NCI-H2081 treated with DMSO at 0.1 percent for 48 hours (cell line): Measurements from ENCODE around the gene GMCL2.
"Not testable (repeated sequence)": the region's sequence is repeated elsewhere in the genome, so short reads cannot be mapped to it uniquely, and the experiment has no call there.

Experiments
- DNase-seq: peaks from one replicate; lab custom pipeline; 2025; lab: John Stamatoyannopoulos, UW

GMCL2 gene

GRCh38 chr5:178187014-178187413 is at the start of gene GMCL2:
Gene GMCL2 (minus strand): TSS chr5:178187371. CDS start chr5:178187299, 72 bp downstream.
- no peak for DNase-seq

DNA sequence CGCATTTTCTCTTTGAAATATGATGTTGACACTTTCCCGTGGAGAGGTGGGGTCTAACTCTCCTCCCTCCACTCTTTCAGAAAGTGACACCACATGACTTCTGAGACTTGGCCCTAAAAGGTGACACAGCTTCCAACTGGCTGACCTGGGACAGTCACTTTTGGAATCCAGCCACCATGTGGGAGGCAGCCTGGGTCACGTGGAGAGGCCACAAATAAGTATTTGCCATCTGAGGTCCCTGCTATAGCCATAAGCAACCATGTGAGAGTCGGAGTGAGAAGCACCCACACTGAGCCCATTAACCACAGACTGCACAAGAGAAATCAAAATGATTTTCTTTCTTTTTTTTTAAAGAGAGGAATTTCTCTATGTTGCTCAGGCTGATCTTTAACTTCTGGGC is 49.5 kb upstream of the GMCL2 start:
- no peak for DNase-seq

DNA sequence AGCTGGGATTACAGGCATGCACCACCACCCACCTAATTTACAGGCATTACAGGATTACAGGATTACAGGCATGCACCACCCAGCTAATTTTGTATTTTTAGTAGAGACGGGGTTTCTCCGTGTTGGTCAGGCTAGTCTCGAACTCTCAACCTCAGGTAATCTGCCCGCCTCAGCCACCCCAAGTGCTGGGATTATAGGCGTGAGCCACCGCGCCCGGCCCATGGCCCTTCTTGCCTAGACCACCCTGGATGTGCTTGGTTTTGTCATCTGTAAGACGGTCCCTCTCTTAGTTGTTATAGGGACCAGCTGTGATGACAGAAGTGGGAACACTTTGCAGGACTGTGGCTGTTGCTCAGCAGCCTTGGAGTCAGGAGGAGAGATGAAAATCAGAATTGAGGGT is 49.0 kb upstream of the GMCL2 start:
- no peak for DNase-seq

- DNase-seq: no peak
Observed at GRCh38 chr5:178235588-178235974, 48.4 kb upstream of the GMCL2 start.

GRCh38 chr5:178234750-178235587 is 47.8 kb upstream of the GMCL2 start:
- DNase-seq: no peak

- no peak for DNase-seq
Observed at GRCh38 chr5:178234121-178234749, 47.1 kb upstream of the GMCL2 start.

GRCh38 chr5:178232920-178233429 is 45.8 kb upstream of the GMCL2 start:
- DNase-seq: no peak

- no peak for DNase-seq
Observed at GRCh38 chr5:178232124-178232919, 45.2 kb upstream of the GMCL2 start, which contains the start of gene PHYKPL. Gene PHYKPL (minus strand): TSS chr5:178232802. CDS start chr5:178232550, 252 bp downstream.

DNA sequence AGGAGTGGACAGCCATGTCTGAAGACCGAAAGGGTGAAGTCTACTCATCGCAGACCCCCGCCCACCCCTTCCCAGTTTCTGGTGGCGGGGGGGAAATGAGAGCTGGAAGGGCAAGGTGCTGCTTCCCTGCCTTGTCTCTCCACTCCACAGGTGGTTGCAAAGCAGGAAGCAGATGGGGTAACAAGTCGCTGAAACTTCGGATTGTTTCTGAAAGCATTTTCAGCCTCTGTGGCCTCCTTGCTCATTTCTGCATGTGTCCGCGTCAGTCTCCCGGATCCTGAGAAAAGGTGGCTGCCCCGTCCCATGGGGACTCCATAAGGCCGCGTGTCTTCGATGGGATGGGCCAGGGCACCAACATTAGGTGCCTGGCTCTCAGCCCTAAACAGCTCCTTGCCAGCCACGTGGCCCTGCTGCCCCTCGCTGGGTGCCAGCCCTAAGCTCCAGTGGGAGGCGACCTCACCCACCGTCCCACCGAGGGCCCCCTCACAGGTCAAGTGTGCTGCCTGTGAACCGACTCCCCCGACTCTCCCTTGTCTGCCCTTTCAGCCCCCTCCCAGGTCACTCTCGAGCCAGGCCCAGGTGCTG is 44.5 kb upstream of the GMCL2 start:
- DNase-seq: no peak

GRCh38 chr5:178230879-178231538 is 43.8 kb upstream of the GMCL2 start:
- no peak for DNase-seq

- no peak for DNase-seq
Observed at GRCh38 chr5:178229861-178230260, 42.7 kb upstream of the GMCL2 start.

GRCh38 chr5:178229111-178229510 is 41.9 kb upstream of the GMCL2 start:
- not testable (repeated sequence) for DNase-seq

GRCh38 chr5:178228609-178229008 is 41.4 kb upstream of the GMCL2 start:
- no peak for DNase-seq

GRCh38 chr5:178227929-178228328 is 40.8 kb upstream of the GMCL2 start:
- no peak for DNase-seq

- no peak for DNase-seq
Observed at GRCh38 chr5:178227138-178227659, 40.0 kb upstream of the GMCL2 start.

DNA sequence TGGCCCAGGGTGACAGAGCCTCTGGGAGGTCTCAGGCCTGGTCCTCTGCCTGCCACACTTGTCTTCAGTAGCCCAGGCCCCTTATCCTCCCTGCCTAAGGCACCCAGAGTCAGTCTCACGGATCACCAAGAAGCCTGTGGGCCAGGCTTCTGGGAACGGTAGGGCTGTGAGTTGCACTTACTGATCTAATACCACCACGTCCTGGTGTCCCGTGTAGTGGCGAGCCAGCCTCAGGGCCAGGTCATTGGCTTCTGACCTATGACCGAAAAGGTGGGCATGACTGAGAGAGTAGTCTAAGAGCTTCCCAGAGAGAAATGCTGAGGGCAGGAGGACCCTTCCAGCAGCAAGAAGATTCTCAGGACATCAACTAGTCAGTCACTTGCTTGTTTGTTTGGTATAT is 38.0 kb upstream of the GMCL2 start:
- no peak for DNase-seq

DNA sequence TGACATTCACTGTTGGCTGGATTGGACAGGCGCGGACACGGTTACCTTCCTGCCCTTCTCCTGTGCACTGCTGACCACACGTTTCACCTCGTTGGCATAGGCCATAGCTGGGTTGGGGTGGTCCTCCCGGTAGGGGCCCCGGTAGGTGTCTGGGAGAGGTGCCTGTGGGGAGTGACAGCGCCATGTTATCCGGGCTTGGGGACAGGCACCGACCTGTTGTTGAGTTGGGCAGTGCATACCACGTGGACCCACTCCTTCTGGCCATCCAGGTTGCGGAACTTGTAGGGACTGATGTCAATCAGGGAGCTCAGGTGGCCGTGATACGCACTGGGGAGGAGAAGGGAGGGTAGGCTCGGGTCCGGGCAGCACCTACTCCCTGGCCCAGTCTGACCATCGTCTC is 37.2 kb upstream of the GMCL2 start:
- no peak for DNase-seq

DNA sequence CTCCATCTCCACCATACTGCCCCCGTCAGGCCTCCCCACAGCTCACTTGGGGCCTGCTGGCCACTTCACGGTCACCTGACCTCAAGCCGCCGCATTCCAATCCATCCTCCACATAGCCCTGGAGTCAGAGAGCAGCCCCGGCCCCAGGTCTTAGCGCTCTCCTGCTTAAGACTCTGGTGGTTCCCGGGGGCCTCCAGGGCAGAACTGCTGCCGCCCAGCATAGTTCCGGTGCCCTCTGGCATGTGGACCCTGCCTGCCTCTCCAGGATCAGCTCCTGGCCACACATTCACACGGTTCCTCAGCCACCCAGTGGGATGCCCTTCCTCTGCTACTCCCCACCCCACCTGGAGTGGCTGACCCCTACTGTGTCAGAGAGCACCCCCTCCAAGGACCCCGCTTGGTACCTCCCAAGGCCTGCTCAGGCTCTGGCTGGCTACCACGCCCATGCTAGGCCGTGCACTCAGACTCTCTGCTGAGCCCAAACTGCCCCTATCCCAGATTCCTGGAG is 36.7 kb upstream of the GMCL2 start:
- DNase-seq: no peak

DNA sequence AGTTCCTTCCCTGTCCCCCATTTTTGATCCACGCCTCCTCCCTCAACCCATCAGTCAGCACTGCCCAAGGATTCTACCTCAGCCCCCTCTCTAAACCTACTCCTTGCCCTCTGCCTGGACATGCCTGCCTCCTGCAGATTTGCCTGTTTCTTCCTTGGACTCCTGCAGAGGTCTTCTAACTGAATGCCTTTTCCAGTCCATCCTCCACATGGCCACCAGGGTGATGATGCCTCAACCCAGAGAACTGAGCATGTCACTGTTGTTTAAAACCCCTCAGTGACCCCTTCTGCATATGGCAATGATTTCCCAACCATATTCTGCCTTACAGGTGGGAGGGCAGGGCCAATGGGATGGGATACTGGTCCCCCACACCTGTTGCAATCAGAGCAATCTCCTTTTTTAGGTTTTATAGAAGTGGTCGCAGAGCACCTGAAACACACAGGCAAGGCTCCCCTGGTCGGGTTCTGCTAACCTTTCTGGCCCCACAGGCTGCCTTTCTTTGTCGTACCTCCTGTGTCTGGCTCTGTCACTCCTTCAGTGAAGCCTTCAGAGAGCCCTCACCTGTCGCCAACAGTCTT is 36.1 kb upstream of the GMCL2 start:
- DNase-seq: no peak

DNA sequence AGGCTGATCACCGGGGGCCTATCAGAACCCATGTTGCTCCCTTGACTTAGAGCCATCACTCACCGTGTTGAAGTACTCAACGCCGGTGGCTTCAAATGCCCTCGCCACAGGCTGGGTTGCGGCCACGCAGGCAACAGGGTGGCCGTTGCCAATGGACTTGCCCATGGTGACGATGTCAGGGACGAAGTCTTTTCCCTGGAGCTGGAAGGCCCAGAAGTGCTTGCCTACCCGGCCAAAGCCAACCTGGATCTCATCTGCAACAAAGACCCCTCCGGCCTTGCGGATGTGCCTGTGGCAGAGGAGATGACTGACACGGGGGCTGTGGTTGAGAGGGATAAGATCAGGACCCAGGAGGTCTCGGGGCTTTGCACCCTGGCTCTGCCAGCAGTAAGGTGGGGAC is 35.1 kb upstream of the GMCL2 start:
- no peak for DNase-seq

DNA sequence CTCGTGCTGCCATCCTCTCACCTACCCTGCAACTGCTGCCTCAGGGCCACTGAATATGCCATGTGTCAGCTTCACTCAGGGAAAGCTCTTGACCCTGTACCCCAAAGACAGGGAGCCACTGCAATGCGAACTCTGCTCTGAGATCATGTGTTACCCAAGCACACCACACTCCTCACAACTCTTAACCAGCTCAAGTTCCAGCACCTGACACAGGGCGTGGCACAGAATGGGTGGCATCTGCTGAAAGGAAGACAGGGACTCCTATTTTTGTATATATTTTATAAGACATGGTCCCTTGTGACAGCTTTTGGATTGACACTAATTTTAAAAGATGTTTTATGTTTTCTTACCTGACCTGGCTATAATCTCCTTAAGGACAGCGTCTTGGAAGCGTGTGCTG is 34.7 kb upstream of the GMCL2 start:
- no peak for DNase-seq
